ENCODE measurements around the gene C1orf116.
A peak's percentile ranks its signal among the peaks of the same experiment; 100 is the strongest.

C1orf116 gene

GRCh38 chr1:206985162-206985749 is 47.3 kb downstream of the C1orf116 start:
- no peak for DNase-seq

GRCh38 chr1:206982216-206982615 is 50.3 kb downstream of the C1orf116 start:
- DNase-seq = peak; percentile 75

- DNase-seq = no peak
These were observed 53.0 kb downstream of the C1orf116 start for GRCh38 chr1:206979379-206980043.

- no peak for DNase-seq
These were observed 54.3 kb downstream of the C1orf116 start for GRCh38 chr1:206978259-206978658.

GRCh38 chr1:206975306-206975705 is 57.2 kb downstream of the C1orf116 start:
- no peak for DNase-seq

GRCh38 chr1:206974140-206974539 is 58.4 kb downstream of the C1orf116 start:
- DNase-seq = no peak

- no peak for DNase-seq
These were observed 59.8 kb downstream of the C1orf116 start for GRCh38 chr1:206972728-206973127.

GRCh38 chr1:206971029-206971655 is 61.4 kb downstream of the C1orf116 start:
- no peak for DNase-seq

GRCh38 chr1:206970446-206970845 is 62.1 kb downstream of the C1orf116 start, which contains the start of gene FCAMR:
Gene FCAMR, minus strand, starts transcription at chr1:206970460. Its CDS starts 335 bp downstream, at chr1:206970125.
- DNase-seq = no peak

GRCh38 chr1:206969090-206969489 is 63.5 kb downstream of the C1orf116 start:
- no peak for DNase-seq
